HEK293 (cell line): ENCODE results near the gene CACHD1.

Experiments used
- BCL11B ChIP-seq: fragments of 450-650 bp; formaldehyde crosslinking; IDR thresholded peaks from 2 replicates; pipeline ENCODE4 v1.5.1; 2016; ENCODE audit warnings: low read depth, missing biosample characterization, missing genetic modification characterization
- GLIS2 ChIP-seq: fragments of 450-650 bp; formaldehyde crosslinking; IDR thresholded peaks from 2 replicates; pipeline ENCODE4 v1.5.1; 2016; ENCODE audit warnings: missing biosample characterization, missing genetic modification characterization
- ZNF837 ChIP-seq: fragments of 450-650 bp; formaldehyde crosslinking; IDR thresholded peaks from 2 replicates; pipeline ENCODE4 v1.5.1; 2016; ENCODE audit warnings: missing biosample characterization, missing genetic modification characterization
- TF ChIP-seq, protein P1 (sequence below): fragments of 450-650 bp; formaldehyde crosslinking; IDR thresholded peaks from 2 replicates; pipeline ENCODE4 v1.5.1; 2016; ENCODE audit warnings: missing biosample characterization, missing genetic modification characterization

DNA sequence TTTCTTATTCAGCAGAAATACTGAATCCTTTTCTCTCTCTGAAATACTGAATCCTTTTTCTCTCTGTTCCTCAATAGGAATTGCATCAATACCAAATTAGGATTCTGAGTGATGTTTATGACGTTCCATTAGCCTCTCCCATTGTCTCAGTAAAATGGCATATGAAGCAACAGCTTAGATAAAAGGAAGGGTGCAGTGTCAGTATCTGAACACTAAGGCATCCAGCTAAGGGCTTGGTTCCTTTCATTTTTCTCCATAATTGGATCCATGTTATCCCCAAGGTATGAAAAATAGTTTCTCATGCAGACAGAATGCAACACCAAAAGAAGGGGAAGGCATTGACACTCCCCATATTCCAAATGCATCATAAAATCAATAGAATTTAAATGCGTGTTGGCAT, 213.5 kb downstream of the CACHD1 start:
- no peak for TF ChIP-seq BCL11B (tag by site-specific recombination)
- TF ChIP-seq, protein P1, sequence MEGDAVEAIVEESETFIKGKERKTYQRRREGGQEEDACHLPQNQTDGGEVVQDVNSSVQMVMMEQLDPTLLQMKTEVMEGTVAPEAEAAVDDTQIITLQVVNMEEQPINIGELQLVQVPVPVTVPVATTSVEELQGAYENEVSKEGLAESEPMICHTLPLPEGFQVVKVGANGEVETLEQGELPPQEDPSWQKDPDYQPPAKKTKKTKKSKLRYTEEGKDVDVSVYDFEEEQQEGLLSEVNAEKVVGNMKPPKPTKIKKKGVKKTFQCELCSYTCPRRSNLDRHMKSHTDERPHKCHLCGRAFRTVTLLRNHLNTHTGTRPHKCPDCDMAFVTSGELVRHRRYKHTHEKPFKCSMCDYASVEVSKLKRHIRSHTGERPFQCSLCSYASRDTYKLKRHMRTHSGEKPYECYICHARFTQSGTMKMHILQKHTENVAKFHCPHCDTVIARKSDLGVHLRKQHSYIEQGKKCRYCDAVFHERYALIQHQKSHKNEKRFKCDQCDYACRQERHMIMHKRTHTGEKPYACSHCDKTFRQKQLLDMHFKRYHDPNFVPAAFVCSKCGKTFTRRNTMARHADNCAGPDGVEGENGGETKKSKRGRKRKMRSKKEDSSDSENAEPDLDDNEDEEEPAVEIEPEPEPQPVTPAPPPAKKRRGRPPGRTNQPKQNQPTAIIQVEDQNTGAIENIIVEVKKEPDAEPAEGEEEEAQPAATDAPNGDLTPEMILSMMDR (tag by site-specific recombination): no peak
- TF ChIP-seq GLIS2: no peak
- no peak for TF ChIP-seq ZNF837
